ENCODE results near the gene TFB1M. TPM values are rescaled to one million over a fixed set of nuclear protein-coding genes. Genes with fewer than 3 reads are reported as not detected.

TFB1M gene
- total RNA-seq, 4 donors from 2014 or later = 6.7 to 20.3 (median 14.9) TPM

Other genes starting within 250 kb of the TFB1M start
- gene CLDN20, start 50.5 kb downstream of the TFB1M start, total RNA-seq = not detected
- gene NOX3, start 141.4 kb upstream of the TFB1M start, total RNA-seq = not detected

Data from suprapubic skin (tissue), 4 donors.